ENCODE data around the gene SLC30A9.

Gene SLC30A9

DNA sequence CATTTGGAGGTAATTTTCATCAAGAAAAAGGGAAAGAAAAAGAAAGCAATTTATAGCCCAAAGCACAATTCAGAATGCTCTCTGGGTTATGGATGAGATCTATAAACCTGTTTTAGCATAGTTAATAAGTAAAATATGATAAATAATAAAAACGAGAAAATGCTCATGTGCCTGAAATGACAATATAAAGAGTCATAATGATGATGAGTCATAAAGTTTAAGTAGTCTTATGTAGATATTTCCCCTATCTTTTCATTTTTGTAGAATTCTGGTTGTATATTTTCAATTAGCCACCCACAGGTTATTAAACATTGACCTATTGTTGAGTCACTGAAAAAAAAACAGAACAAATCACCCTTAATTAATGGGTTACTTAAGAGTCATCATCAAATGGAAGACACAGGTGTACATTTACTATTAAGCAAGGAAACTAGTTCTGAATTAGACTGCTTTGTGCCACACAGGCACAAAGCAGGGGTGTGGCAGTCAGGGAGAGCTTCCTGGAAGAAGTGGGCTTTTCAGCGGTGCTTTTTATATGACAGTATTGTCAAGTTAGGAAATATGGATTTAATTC lies 132.8 kb downstream of the SLC30A9 start:
- no peak for TF ChIP-seq CTCF (IDR thresholded peaks at IDR 0.05; ENCODE audit: insufficient read depth, low read depth, low read length, missing control alignments)
- no peak overlapping the region for H3K4me3 ChIP-seq (ENCODE audit: low read length)
- DNase-seq (ENCODE audit: low read depth) = no peak

GRCh38 chr4:42132099-42132498 lies 141.8 kb downstream of the SLC30A9 start:
- no peak for DNase-seq (ENCODE audit: low read depth)
- no peak for TF ChIP-seq CTCF (IDR thresholded peaks at IDR 0.05; ENCODE audit: insufficient read depth, low read depth, low read length, missing control alignments)
- no peak overlapping the region for H3K4me3 ChIP-seq (ENCODE audit: low read length)

GRCh38 chr4:42133006-42133405 lies 142.7 kb downstream of the SLC30A9 start:
- no peak for TF ChIP-seq CTCF (IDR thresholded peaks at IDR 0.05; ENCODE audit: insufficient read depth, low read depth, low read length, missing control alignments)
- H3K4me3 ChIP-seq (ENCODE audit: low read length) = no peak overlapping the region
- no peak for DNase-seq (ENCODE audit: low read depth)

- no peak overlapping the region for H3K4me3 ChIP-seq (ENCODE audit: low read length)
- DNase-seq (ENCODE audit: low read depth) = no peak
- TF ChIP-seq CTCF (IDR thresholded peaks at IDR 0.05; ENCODE audit: insufficient read depth, low read depth, low read length, missing control alignments) = no peak
Observed at GRCh38 chr4:42136371-42136770, 146.0 kb downstream of the SLC30A9 start.
